HG03460 (cell line): Measurements from ENCODE around the gene RSAD1.

Source experiments
- ATAC-seq: cut with Tn5 transposase; IDR thresholded peaks from one replicate; pipeline ENCODE4 v1.9.1; 2021; ENCODE audit not compliant: unreplicated experiment

RSAD1 gene

GRCh38 chr17:50488880-50489279, 10.2 kb downstream of the RSAD1 start:
- no peak for ATAC-seq

GRCh38 chr17:50491505-50491904, 12.8 kb downstream of the RSAD1 start:
- ATAC-seq = no peak

DNA sequence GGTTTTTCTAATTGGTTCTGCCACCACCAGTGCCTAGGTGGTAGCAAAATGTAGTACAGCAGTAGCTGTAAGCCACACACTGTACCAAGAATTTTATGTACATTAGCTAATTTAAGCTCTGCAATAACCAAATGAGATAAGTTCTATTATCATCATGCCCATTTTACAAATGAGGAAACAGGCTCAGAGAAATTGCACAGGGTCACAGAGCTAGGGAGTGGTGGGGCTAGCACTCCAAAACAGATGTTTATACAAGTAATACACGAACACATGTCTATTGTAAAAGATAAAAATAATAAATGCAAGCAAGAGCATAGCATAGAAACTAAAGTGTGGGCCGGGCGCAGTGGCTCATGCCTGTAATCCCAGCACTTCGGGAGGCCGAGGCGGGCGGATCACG, 13.6 kb downstream of the RSAD1 start:
- no peak for ATAC-seq

DNA sequence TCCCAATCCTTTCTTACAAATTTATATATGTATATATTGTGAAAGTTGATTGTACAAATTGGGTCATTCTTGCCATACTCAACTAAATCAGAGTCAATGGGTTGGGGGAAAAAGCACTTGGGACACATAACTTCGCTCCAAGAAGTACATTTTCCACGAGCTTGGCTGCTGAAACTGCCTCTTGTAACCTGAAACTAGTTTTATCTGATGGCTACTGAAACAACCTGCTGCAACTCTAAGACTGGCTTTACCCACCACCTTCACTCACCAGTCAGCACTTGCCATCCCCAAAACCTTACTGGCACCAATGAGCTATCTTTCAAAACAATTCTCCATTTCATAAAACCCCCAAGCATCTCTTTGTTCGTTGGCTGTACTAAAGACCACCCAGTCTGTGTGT, 15.1 kb downstream of the RSAD1 start:
- ATAC-seq = no peak

DNA sequence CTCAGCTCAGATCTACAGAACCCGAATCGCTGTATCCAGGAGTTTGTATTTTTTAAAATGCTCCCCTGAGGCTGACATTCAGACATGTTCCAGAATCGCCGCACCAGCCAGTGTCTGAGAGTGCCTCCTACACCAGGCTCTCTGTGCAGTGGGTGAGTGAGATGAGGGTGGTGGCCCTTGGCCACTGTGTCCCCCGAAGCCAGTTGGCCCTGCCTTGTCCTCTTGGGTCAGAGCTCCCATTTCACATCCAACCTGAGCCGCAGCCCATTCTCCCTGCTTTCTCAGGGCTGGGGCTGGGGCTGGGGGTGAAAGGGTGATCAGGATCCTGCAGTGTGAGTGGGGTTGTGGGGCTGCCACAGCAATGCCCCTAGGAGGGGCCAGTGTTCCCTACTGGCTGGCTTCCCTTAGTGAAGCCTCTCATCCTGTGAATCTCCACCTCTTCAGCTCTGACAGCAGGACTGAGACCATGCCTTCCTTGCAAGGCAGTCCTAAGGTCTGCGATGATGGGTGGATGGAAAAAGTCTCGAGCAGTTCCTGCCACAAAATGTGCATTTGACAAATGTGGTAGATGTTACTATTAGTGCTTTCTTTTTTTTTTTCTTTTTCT, 16.7 kb downstream of the RSAD1 start:
- no peak for ATAC-seq

- no peak for ATAC-seq
These were observed 17.3 kb downstream of the RSAD1 start for GRCh38 chr17:50495918-50496317.

DNA sequence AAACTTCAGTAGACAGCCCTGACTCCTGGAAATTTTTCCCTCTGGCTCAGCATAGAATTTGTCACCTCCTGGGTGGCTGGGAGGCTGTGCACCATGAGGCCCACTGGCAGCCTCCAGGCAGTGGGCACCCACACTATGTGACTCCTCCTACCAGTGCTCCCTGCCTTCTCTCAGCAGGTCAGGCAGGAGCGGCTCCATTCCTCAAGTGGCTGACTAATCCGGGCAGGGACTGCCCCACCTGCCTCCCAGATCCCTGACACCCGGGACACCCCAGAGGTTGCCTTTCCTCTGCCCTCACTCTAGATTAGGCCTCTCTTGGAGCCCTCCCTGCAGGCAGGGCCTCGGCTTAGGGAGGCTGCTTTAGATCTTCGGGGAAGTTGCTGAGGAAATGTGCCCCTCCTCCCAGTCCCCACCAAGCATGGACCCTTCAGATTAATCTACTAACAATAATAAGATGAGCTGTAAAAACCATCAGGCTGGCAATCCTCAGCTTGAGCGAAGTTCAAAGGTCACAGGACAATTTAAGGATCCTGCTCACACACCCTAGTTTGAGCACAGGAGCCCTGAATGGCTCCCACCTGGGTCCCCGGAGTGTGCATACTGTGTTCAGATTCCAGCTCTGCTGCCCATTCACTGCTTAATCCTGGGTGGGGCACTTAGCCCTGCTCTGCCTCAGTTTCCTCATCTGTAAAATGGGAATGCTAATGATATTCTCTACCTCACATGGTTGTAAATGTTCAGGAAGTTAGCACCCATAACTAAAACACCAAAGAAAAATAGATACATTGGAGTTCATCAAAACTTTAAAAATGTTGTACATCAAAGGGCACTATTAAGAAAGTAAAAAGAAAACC, 19.6 kb downstream of the RSAD1 start:
- no peak for ATAC-seq

DNA sequence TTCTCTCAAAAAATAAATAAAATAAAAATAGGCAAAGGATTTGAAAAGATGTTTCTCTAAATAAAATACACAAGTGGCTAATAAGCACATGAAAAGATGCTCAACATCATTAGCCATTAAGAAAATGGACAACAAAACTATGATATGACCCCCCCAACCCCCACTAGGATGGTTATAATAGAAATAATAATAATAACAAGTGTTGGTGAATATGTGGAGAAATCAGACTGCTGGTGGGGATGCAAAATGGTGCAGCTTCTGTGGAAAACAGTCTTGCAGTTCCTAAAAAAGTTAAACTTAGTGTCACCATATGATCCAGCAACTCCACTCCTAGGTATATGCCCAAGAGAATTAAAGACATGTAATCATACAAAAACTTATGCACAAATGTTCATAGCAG, 20.6 kb downstream of the RSAD1 start:
- ATAC-seq = no peak

GRCh38 chr17:50499721-50500120, 21.1 kb downstream of the RSAD1 start:
- ATAC-seq = no peak

DNA sequence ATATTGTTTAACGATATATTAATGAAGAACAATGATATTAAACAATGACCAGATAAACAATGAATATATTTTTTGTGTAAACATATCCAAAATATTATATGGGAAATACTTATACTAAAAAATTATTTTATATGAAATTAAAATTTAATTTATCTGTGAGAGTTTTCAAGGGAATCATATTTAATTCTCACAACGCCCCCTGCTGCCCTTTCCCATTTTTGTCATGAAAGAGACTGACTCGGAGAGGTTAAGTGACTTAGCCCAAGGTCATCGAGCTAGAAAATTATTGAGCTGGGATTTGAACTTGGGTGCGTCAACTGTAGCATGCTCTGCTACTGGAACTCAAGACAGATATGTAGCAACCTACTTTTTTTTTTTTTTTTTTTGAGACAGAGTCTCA, 22.4 kb downstream of the RSAD1 start:
- no peak for ATAC-seq

GRCh38 chr17:50502301-50502990, 23.8 kb downstream of the RSAD1 start:
- ATAC-seq = no peak

- no peak for ATAC-seq
These were observed 27.0 kb downstream of the RSAD1 start for GRCh38 chr17:50505591-50506130.

DNA sequence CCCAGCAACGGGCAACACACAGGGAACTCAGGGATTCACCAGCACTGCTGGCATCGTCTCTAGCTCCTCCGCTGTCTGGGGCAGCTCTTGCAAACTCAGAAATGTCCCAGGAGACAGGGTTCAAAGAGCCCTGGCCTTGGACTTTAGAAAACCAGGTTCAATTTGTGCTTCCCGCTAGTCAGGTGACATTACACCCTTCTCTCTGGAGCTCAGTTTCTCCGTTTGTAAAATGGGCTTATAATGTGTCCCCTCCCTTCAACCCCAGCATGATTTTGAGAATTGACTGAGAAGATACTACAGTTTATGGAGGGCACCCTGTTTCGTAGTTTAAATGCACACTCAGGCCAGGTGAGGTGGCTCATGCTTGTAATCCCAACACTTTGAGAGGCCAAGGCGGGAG, 27.6 kb downstream of the RSAD1 start:
- ATAC-seq = no peak

- ATAC-seq = no peak
These were observed 29.4 kb downstream of the RSAD1 start, which contains the start of gene MYCBPAP for GRCh38 chr17:50507871-50508572. Gene MYCBPAP (plus strand): TSS chr17:50508439. CDS start chr17:50508675, 236 bp downstream.

DNA sequence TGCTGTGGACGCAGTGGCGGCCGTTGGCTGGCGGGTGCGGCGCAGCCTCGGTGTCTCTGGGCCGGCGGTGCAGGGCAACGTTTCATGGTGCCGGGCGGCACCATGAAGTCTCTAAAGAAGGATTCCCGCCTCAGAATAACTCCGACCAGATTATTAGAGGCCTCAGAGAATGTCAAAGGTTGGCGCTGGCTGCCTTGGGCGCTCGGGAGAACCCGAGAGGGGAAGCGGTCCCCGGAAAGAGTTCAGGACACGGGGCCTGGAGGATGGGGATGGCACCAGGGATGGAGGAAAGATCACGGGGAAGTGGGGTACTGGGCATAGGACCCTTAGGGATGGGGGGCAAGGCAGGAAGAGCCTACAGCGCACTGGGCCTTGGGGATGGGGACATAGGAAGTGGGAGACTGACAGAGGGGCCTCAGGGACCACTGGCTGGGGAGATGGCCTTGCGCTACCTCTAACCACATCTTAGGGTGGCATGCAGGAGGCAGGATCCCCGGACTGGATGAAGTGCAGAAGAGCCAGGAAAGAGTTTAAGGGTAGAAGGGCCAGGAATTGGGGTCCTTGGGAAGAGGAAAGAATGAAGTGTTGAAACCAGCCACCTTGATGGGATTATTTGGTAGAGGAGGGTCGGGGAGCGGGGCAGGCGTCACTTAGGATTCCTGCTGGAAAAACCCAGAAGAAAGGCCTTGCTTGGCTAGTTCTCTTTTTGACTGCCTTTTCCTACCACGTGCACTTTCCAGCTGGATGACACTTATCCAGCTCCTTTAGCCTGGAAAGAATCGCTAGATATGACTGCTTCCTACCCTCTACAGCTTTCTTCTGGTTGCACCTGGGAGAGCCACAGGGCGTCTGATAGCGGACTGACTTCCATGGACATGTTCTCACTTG, 30.2 kb downstream of the RSAD1 start:
- no peak for ATAC-seq

- ATAC-seq = peak; percentile 71
These were observed 32.4 kb downstream of the RSAD1 start for GRCh38 chr17:50511058-50511457.

DNA sequence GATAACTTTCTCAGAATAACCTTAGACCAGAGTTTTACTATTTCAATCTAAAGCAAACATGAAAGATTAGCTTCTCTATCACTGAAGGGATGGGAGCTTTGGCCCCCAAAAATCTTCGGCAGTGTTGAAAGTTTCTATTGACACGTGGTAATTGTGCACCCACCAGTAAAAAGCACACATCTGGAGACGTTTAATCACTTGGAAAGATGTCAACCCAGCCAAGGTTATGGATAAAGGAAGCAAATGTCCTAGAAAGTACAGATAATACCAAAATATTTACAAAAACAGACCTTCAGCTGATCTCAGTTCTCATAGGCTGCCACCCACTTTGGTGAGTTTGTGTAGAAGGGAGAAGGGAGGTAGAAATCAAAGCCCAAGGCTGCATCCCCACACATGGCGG, 34.8 kb downstream of the RSAD1 start:
- no peak for ATAC-seq

DNA sequence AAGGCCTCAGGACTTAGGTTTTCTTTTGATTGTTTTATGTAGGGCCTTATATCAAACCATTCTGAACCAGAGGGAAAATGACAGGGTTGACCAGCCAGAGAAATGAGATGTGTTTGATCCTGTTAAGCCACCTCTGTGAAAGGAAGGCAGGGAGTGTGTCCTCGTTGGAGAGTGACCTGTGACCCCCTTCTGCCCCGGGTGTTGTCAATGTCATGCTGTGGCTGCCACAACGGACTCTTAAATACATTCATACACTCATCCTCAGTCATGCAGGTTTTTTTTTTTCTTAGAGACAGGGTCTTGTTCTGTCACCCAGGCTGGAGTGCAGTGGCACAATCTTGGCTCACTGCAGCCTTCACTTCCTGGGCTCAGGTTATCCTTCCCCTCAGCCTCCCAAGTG, 35.7 kb downstream of the RSAD1 start:
- no peak for ATAC-seq

GRCh38 chr17:50514936-50515702, 36.5 kb downstream of the RSAD1 start:
- ATAC-seq = no peak
